Endodermal cell (in vitro differentiated cells): Measurements from ENCODE around the gene NUBPL. TPM values are rescaled to one million over a fixed set of nuclear protein-coding genes. Genes with fewer than 3 reads are reported as not detected.

Source experiments
- DNase-seq: peaks from one replicate; pipeline ENCODE4 v3.0.0-alpha.2; 2017
- H3K27ac ChIP-seq: 2 replicates; pipeline ENCODE4 v1.5.1; 2013; ENCODE audit warnings: mild to moderate bottlenecking, low read depth, low read length, moderate library complexity
- H3K27me3 ChIP-seq: 2 replicates; pipeline ENCODE4 v1.6.1; 2013; ENCODE audit warnings: mild to moderate bottlenecking, low read length, moderate library complexity; ENCODE audit not compliant: insufficient read depth, control insufficient read depth, poor library complexity, severe bottlenecking
- H3K36me3 ChIP-seq: 2 replicates; pipeline ENCODE4 v1.7.0; 2013; ENCODE audit warnings: mild to moderate bottlenecking, low read length, moderate library complexity; ENCODE audit not compliant: control insufficient read depth, insufficient read depth
- H3K4me1 ChIP-seq: one replicate; pipeline ENCODE4 v1.7.0; 2013; ENCODE audit warnings: low read length; ENCODE audit not compliant: control insufficient read depth, insufficient read depth
- H3K4me3 ChIP-seq: 2 replicates; pipeline ENCODE4 v1.5.1; 2013; ENCODE audit warnings: mild to moderate bottlenecking, low read length, moderate library complexity
- H3K9ac ChIP-seq: 2 replicates; pipeline ENCODE4 v1.6.1; 2013; ENCODE audit warnings: mild to moderate bottlenecking, low read length, moderate library complexity; ENCODE audit not compliant: poor library complexity, severe bottlenecking; ENCODE audit errors: extremely low read depth
- H3K9me3 ChIP-seq: 2 replicates; pipeline ENCODE4 v1.6.1; 2013; ENCODE audit warnings: mild to moderate bottlenecking, low read length, moderate library complexity; ENCODE audit not compliant: control insufficient read depth
- H3K27ac Mint-ChIP-seq: 2 replicates; pipeline ENCODE4 v1.8.0; 2020; ENCODE audit warnings: mixed read lengths
- H3K27me3 Mint-ChIP-seq: 2 replicates; pipeline ENCODE4 v1.8.0; 2021; ENCODE audit warnings: mild to moderate bottlenecking, mixed read lengths; ENCODE audit not compliant: insufficient read depth
- H3K36me3 Mint-ChIP-seq: 2 replicates; pipeline ENCODE4 v1.8.0; 2020; ENCODE audit warnings: low read depth, mixed read lengths
- H3K4me1 Mint-ChIP-seq: 2 replicates; pipeline ENCODE4 v1.8.0; 2020; ENCODE audit warnings: mixed read lengths
- H3K4me3 Mint-ChIP-seq: 2 replicates; pipeline ENCODE4 v1.8.0; 2020; ENCODE audit warnings: mild to moderate bottlenecking, moderate library complexity, mixed read lengths
- H3K9me3 Mint-ChIP-seq: 2 replicates; pipeline ENCODE4 v1.8.0; 2020; ENCODE audit warnings: mild to moderate bottlenecking, mixed read lengths
- CTCF ChIP-seq: fragments of 200-600 bp; sonication (generic); conservative IDR thresholded peaks from 2 replicates; pipeline ENCODE4 v1.5.0; 2021; ENCODE audit warnings: antibody characterized with exemption, mild to moderate bottlenecking
- WGBS, 2 experiments: methylation state at CpG; one replicate each; pipeline versions ENCODE4 v1.1.5 to v1.1.7; 2013; ENCODE audit warnings: missing lambda C conversion rate in 2 of 2, mixed read lengths in 1 of 2; ENCODE audit not compliant: insufficient coverage in 1 of 2, insufficient read length in 1 of 2; 5-methylcytosine and 5-hydroxymethylcytosine counted together
- total RNA-seq, 2 donors: library from RNA; stranded (reverse); fragmentation: NEBNext Ultra II Directional in 1 of 2; extraction: Animal tissue kit (Norgen Biotek cat#: 25700) in 1 of 2; gene quantifications; 2 replicates in 1 of 2; 3 replicates in 1 of 2; pipeline ENCODE4 v1.2.1, GENCODE V29; 2021

The NUBPL gene
- total RNA-seq, 2 donors from 2014 or later, result 12.2 to 14.0 TPM

- H3K9me3 ChIP-seq, result no peaks in the 10 kb centered on the region
- H3K9ac ChIP-seq, result no peak overlapping the region
- no peaks in the 10 kb centered on the region for H3K27me3 ChIP-seq
- no peak overlapping the region for H3K4me3 ChIP-seq
- DNase-seq, result no peak
- TF ChIP-seq CTCF, result no peak
- no peak overlapping the region for H3K27ac Mint-ChIP-seq
- H3K4me1 Mint-ChIP-seq, result peaks cover 3% of the 10 kb centered on the region
- no peaks in the 10 kb centered on the region for H3K27me3 Mint-ChIP-seq
- 85 to 92% methylated on average over 4 of the region's 4 CpGs for WGBS, 2 experiments
- H3K4me3 Mint-ChIP-seq, result no peak overlapping the region
- no peaks in the 10 kb centered on the region for H3K9me3 Mint-ChIP-seq
- no peak overlapping the region for H3K27ac ChIP-seq
- H3K36me3 ChIP-seq, result no peaks in the 10 kb centered on the region
- no peaks in the 10 kb centered on the region for H3K4me1 ChIP-seq
- H3K36me3 Mint-ChIP-seq, result no peaks in the 10 kb centered on the region
Measured at GRCh38 chr14:31880935-31881334, 319.7 kb downstream of the NUBPL start.

DNA sequence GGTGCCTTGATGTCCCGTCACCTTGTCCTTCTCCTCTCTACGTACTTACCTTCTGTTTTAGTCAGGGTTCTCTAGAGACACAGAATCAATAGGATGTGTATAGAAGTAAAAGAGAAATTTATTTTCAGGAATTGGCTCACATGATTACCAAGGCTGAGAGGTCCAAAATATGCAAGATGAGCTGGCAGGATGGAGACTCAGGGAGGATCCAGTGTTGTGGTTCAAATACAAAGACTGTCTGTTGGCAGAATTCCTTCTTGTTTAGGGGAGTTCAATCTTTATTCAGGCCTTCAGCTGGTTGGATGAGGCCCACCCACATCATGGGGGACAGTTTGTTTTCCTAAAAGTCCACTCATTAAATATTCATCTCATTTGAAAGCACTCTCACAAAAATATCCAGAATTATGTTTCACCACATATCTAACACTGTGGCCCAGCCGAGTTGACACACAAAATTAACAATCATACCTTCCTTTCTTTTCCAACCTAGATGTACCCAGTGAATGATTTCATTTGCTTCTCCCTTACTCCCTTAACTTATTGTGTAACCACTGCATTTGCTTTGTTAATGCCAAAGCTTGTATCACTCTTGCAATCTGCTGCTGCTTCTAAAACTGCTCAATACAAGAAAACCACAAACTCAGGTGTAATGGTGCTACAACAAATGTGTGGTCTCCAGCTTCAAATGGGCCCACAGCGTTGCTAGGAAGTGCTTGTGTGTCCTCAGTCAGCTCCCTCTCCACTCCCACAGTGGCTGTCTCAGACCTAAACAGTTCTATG is 320.5 kb downstream of the NUBPL start:
- H3K9ac ChIP-seq, result no peak overlapping the region
- no peak for TF ChIP-seq CTCF
- Mint-ChIP-seq H3K27me3 (no peaks in the 10 kb centered on the region), H3K27ac (no peak overlapping the region), H3K36me3 (no peaks in the 10 kb centered on the region), H3K4me3 (no peak overlapping the region), H3K4me1 (peaks cover 3% of the 10 kb centered on the region), H3K9me3 (no peaks in the 10 kb centered on the region)
- no peak overlapping the region for H3K4me3 ChIP-seq
- no peaks in the 10 kb centered on the region for H3K4me1 ChIP-seq
- no peaks in the 10 kb centered on the region for H3K9me3 ChIP-seq
- DNase-seq, result no peak
- no peak overlapping the region for H3K27ac ChIP-seq
- no peaks in the 10 kb centered on the region for H3K27me3 ChIP-seq
- 95 to 97% methylated on average over 3 to 4 of the region's 4 CpGs for WGBS, 2 experiments
- no peaks in the 10 kb centered on the region for H3K36me3 ChIP-seq

DNA sequence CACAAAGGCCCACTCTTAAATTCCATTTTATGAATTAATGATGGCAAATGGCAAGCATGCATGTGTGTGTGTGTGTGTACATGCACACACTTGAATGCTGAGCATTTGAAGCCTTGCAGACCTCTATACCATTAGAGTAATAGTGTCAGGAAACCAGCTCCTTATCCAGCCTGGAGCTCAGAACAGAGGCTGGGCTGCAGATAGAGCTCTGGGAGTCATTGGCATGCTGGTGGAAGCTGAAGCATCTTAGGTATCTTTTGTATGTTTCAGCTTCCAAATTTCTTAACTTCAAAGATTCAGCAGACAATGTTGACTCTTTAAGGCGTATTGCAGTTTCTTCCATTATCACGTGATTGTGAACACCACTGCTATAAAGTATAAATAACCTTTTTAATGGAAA is 323.0 kb downstream of the NUBPL start:
- Mint-ChIP-seq H3K9me3 (no peaks in the 10 kb centered on the region), H3K27me3 (no peaks in the 10 kb centered on the region), H3K4me3 (no peak overlapping the region), H3K4me1 (peaks cover 3% of the 10 kb centered on the region), H3K27ac (no peak overlapping the region), H3K36me3 (no peaks in the 10 kb centered on the region)
- Histone ChIP-seq H3K27me3 (no peaks in the 10 kb centered on the region), H3K4me1 (no peaks in the 10 kb centered on the region), H3K9me3 (no peaks in the 10 kb centered on the region), H3K4me3 (no peak overlapping the region), H3K9ac (no peak overlapping the region), H3K36me3 (no peaks in the 10 kb centered on the region), H3K27ac (no peak overlapping the region)
- TF ChIP-seq CTCF, result no peak
- 100% methylated on average over 1 of the region's 2 CpGs; no CpG with 5 or more reads in 1 of the 2 experiments for WGBS, 2 experiments
- DNase-seq, result no peak
